ENCODE measurements around the gene NUDT14.

Gene NUDT14

DNA sequence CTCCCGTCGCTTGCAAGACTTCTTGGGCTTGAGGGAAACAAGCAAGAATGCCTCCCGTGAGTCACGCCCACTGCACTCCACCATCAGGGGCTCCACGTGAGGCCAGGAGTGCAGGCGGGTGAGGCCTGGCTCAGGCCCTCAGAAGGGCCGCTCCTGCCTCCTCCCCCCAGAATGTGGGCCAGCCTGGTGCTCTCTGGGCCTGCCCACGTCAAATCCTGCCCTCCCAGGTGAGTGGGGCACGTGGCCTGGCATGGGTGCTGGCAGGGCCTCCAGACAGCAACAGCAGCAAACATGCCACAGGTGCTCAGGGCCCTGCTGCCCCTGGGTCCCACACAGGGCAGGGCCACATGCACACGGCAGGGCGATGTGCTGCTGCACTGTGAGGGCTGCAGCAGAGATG lies 36.7 kb upstream of the NUDT14 start:
- no peak overlapping the region for H3K4me3 Mint-ChIP-seq
- no peak overlapping the region for H3K27ac Mint-ChIP-seq
- no peaks in the 10 kb centered on the region for H3K4me1 Mint-ChIP-seq (ENCODE audit: low read depth)
- H3K27me3 Mint-ChIP-seq (ENCODE audit: low read depth) = no peaks in the 10 kb centered on the region
- no peaks in the 10 kb centered on the region for H3K9me3 Mint-ChIP-seq
- peaks cover 16% of the 10 kb centered on the region for H3K36me3 Mint-ChIP-seq (ENCODE audit: low read depth)

DNA sequence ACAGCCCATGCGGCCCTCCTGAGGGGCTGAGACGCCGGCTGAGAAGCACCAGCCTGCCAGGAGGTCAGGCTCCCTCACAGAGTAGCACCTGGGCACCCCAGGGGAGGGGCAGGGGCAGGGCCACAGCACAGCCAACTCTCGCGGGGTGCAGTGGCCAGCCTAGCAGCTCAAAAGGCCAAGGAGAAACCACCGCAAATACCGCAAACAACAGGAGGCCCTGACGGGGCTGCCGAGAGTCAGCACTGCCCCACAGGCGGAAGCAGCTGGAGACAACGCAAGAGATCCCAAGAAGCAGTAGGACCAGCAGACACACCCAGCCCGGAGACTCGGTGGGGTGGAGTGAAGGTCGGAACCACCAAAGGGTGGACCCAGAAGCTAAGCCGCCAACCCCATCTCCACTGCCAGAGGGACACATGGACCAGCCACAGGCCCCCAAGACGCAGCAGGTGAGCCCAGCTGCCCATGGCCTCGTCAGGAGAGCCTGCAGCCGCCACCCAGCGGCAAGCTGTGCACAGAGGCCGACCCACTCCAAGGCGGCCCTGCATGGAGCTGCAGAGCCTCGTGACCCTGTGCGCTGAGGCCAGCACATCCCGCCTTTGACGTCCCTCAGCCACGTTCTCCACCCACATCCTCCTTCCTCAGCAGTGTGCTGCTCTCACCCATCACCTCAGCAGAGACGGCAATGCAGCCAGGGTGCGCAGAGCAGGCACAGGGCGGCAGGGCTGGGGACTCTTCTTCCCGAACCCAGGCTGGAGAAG lies 35.6 kb upstream of the NUDT14 start:
- Mint-ChIP-seq H3K36me3 (ENCODE audit: low read depth) (peaks cover 11% of the 10 kb centered on the region), H3K4me3 (no peak overlapping the region), H3K27ac (no peak overlapping the region), H3K27me3 (ENCODE audit: low read depth) (no peaks in the 10 kb centered on the region), H3K4me1 (ENCODE audit: low read depth) (no peaks in the 10 kb centered on the region), H3K9me3 (no peaks in the 10 kb centered on the region)

DNA sequence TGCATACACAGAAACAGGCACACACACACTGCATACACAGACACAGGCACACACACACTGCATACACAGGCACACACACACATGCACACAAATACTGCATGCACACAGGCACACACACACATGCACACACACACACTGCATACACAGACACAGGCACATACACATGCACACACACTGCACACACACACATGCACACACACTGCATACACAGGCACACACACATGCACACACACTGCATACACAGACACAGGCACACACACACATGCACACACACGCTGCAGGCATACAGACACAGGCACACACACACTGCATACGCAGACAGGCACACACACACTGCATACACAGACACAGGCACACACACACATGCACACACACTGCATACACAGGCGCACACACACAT lies 34.5 kb upstream of the NUDT14 start:
- Mint-ChIP-seq H3K4me1 (ENCODE audit: low read depth) (no peaks in the 10 kb centered on the region), H3K4me3 (no peak overlapping the region), H3K27me3 (ENCODE audit: low read depth) (no peaks in the 10 kb centered on the region), H3K9me3 (no peaks in the 10 kb centered on the region), H3K36me3 (ENCODE audit: low read depth) (peaks cover 11% of the 10 kb centered on the region), H3K27ac (no peak overlapping the region)

DNA sequence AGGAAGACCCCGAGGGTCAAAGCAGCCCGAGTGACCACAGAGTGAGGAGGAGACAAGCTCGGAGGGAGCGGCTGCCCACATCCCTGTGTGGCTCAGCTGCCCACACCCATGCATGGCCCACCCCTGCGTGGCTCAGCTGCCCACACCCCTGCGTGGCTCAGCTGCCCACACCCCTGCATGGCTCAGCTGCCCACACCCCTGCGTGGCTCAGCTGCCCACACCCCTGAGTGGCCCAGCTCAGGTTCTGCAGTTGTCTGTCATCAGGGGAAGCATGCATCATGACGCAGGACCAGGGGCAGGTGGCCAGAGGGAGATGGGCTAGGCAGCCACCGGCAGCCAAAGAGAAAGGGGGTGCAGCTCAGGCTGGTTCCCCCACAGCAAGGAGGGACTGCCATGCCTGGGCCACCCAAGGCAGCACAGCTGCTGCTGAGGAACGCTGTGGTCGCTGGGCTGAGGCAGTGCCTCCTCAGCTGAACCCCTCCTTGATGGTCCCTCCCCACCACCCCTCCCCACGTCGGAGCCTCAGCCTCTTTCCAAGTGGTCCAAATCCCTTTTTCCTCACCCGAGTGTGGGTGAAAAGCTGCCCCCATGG lies 33.3 kb upstream of the NUDT14 start:
- no peak overlapping the region for H3K4me3 Mint-ChIP-seq
- H3K27ac Mint-ChIP-seq = no peak overlapping the region
- no peaks in the 10 kb centered on the region for H3K4me1 Mint-ChIP-seq (ENCODE audit: low read depth)
- no peaks in the 10 kb centered on the region for H3K9me3 Mint-ChIP-seq
- H3K36me3 Mint-ChIP-seq (ENCODE audit: low read depth) = peaks cover 12% of the 10 kb centered on the region
- H3K27me3 Mint-ChIP-seq (ENCODE audit: low read depth) = no peaks in the 10 kb centered on the region

DNA sequence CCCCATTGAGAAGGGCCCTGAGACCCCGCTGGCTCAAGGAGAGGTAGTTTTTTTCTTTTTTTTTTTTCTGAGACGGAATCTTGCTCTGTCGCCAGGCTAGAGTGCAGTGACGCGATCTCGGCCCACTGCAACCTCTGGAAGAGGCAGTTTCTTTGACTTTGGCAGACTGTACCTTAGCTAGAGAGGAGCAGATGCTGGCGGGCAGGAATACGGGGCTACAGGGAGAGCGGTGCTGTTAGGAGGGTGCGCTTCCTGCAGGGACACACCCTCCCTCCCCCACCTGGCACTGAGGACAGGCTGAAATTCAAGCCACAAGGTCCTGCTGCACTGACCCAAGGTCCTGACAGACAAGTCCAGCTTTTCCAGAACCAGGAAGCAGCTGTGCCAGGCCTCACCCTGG lies 32.2 kb upstream of the NUDT14 start:
- H3K27me3 Mint-ChIP-seq (ENCODE audit: low read depth) = no peaks in the 10 kb centered on the region
- no peak overlapping the region for H3K4me3 Mint-ChIP-seq
- no peaks in the 10 kb centered on the region for H3K4me1 Mint-ChIP-seq (ENCODE audit: low read depth)
- H3K36me3 Mint-ChIP-seq (ENCODE audit: low read depth) = peaks cover 8% of the 10 kb centered on the region
- H3K27ac Mint-ChIP-seq = no peak overlapping the region
- no peaks in the 10 kb centered on the region for H3K9me3 Mint-ChIP-seq

DNA sequence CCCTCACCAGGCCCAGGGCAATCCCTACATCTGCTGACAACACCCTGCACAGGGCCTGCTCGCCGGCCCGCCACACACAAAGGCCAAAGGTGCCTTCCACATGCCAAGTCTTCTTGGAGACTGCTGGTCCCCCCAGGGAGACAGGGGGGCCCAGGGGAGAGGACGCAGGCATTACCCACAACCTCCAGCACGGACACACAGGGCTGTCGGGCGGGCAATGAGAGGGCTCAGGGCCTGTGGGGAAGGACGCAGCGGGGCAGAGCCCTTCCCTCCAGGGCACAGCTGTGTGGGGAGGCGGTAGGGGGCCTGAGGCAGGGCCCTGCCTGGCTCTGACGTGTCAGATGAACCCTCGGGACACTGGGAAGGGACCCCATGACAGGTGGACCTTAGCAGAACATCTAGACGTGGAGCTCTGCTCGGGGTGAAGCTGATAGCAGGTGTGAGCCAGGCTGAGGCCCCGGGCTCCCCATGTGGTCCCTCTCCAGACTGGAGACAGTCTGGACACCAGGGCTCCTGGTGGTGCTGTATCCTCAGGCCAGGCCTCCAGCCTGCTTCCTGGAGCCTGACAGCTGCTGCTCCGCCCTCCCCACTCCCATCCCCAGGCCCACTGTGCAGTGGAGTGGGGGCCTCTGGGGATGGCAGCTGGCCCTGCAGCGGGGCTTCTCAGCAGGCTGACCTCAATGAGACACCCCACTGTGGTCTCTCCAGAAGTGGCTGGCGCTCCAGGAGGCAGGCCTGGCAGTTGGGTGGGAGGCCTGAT lies 31.6 kb upstream of the NUDT14 start:
- no peaks in the 10 kb centered on the region for H3K4me1 Mint-ChIP-seq (ENCODE audit: low read depth)
- H3K27ac Mint-ChIP-seq = no peak overlapping the region
- H3K9me3 Mint-ChIP-seq = no peaks in the 10 kb centered on the region
- H3K4me3 Mint-ChIP-seq = no peak overlapping the region
- no peaks in the 10 kb centered on the region for H3K27me3 Mint-ChIP-seq (ENCODE audit: low read depth)
- H3K36me3 Mint-ChIP-seq (ENCODE audit: low read depth) = peaks cover 8% of the 10 kb centered on the region

DNA sequence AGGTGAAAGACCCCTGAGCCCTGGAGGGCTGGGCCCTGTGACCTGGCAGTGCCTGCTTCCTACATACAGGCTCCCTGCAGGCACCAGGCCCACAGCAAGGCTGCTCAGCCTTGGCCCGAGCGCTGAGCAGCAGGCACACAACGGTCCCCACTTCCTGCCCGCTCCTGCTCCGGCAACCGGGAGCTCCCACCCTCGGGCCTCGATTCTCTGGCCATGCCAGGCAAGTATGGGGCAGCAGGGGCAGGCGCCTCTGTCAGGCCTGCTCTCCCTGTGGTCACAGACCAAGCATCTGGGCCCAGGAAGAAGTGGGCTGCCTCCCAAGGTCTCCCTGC lies 30.6 kb upstream of the NUDT14 start:
- Mint-ChIP-seq H3K9me3 (no peaks in the 10 kb centered on the region), H3K27ac (no peak overlapping the region), H3K4me3 (no peak overlapping the region), H3K4me1 (ENCODE audit: low read depth) (no peaks in the 10 kb centered on the region), H3K27me3 (ENCODE audit: low read depth) (no peaks in the 10 kb centered on the region), H3K36me3 (ENCODE audit: low read depth) (peaks cover 8% of the 10 kb centered on the region)

DNA sequence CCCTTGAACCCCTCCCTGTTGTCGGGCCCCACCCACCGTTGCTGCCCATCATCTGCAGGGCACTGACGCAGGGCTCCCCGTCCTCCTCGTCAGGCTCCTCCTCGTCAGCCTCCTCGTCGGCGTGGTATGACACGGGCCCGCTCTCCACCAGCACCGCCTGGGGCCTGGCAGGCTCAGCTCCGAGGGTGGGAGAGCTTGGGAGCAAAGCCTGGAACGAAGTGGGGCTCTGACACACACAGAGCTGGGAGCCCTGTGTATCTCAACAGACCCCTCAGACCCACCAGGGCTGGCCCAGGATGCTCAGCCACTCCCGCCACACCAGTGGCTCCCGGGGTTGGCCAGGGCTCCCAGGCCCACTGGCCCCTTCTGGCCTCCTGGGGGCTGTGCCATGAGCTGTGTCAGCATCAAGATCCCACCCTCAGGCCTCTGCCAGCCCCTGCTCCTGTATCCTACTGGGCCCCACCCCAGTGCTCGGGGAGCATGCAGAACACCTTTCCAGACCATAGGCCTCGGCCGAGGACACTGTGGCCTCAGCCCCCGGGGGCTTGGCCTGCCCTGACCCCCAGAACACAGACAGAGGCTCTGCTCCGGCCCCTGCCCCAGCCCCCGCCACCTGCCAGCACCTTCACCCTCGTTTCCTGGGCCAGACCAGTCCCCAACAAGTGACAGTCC lies 30.1 kb upstream of the NUDT14 start:
- Mint-ChIP-seq H3K9me3 (no peaks in the 10 kb centered on the region), H3K4me1 (ENCODE audit: low read depth) (no peaks in the 10 kb centered on the region), H3K27me3 (ENCODE audit: low read depth) (no peaks in the 10 kb centered on the region), H3K36me3 (ENCODE audit: low read depth) (peaks cover 8% of the 10 kb centered on the region), H3K27ac (no peak overlapping the region), H3K4me3 (no peak overlapping the region)

DNA sequence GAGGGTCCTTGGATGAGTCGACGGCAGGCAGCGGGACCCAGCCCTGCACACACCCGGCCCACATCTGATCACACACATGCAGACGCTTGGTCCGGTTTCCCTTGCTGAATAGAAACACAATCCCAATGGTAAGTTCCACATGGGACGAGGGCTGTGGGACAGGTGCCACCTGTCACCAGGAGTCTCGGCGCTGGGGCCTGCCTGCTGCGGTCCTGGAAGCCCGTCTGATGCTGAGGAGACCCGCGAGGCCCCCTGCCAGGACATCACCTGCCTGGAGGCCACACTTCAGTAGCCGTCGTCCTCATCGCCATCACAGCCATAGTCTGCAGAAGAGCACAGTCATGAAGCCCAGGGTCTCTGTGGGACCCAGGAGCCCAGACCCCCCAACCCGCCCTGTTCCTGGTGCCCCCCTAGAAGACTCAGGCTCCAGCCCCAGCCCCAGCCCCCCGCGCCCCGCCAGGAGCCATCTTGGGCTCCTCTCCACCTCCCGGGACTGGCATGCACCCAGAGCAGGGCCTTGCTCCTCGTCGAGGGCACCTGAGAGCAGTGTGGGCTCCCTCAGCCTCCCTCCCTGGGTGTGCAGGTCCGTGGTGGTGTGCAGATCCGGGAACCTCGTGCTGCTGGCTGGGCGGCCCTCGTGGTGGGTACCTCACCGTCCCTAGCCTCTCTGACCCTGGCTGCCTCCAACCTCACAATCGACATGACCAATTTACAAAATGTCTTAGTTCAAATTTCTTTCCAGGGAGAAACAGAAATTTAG lies 29.3 kb upstream of the NUDT14 start:
- Mint-ChIP-seq H3K36me3 (ENCODE audit: low read depth) (peaks cover 8% of the 10 kb centered on the region), H3K4me3 (no peak overlapping the region), H3K27ac (no peak overlapping the region), H3K9me3 (no peaks in the 10 kb centered on the region), H3K4me1 (ENCODE audit: low read depth) (no peaks in the 10 kb centered on the region), H3K27me3 (ENCODE audit: low read depth) (no peaks in the 10 kb centered on the region)

DNA sequence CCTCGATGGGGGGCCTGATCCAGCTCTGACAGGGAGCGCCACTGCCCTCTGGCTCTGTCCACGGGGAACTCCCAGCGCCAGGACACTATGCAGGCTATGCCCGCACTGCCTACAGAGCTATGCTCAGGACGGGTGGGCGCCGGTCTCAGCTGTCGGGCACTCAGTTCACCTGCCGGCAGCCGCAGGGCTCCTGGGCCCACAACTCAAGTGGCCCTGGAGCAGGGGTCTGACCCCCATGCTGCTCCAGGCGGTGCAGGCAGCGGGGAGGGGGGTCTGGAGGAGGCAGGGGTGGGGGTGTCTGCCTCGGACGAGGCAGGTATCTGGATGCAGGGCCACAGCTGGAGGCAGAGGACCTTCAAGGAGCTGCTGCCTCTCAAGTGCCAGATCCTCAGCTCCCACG lies 28.5 kb upstream of the NUDT14 start:
- Mint-ChIP-seq H3K27ac (no peak overlapping the region), H3K27me3 (ENCODE audit: low read depth) (no peaks in the 10 kb centered on the region), H3K4me1 (ENCODE audit: low read depth) (no peaks in the 10 kb centered on the region), H3K4me3 (no peak overlapping the region), H3K9me3 (no peaks in the 10 kb centered on the region), H3K36me3 (ENCODE audit: low read depth) (peaks cover 3% of the 10 kb centered on the region)

DNA sequence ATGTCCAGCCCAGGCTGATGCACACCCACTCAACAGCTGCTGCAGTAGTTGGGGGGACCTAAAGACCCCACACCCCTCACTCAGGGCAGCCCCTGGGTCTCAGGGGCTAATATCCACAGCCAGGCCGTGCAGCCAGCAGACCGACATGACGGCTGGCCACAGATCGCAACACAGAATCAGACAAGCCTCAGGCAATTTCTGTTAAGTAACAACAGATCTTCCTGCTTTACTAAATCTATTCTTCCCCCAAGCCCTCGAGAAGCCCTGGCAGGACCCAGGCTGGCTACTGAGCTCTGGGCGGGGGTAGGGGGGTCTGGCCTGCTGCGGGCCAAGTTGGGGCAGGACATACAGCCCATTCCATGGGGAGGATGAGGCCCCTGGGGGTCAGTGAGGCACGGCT lies 28.0 kb upstream of the NUDT14 start:
- Mint-ChIP-seq H3K27ac (no peak overlapping the region), H3K27me3 (ENCODE audit: low read depth) (no peaks in the 10 kb centered on the region), H3K4me3 (no peak overlapping the region), H3K4me1 (ENCODE audit: low read depth) (no peaks in the 10 kb centered on the region), H3K36me3 (ENCODE audit: low read depth) (peaks cover 3% of the 10 kb centered on the region), H3K9me3 (no peaks in the 10 kb centered on the region)

DNA sequence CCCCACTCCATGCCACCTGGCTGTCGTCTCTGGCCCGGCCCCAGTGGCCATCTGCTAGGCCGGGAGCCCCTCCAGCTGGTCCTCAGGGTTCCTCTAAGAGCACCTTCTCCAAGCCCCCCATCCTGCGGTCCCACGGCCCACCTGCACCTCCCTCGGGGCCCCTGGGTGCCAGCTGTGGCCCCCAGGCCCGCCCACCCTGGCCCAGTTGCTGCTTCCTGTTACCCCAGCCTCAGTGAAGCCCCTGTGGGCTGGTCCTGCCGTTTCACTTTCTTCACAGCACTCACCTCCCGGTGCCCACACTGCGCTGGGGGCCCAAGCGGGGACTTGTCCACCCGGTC lies 27.6 kb upstream of the NUDT14 start:
- Mint-ChIP-seq H3K9me3 (no peaks in the 10 kb centered on the region), H3K4me3 (no peak overlapping the region), H3K36me3 (ENCODE audit: low read depth) (peaks cover 3% of the 10 kb centered on the region), H3K4me1 (ENCODE audit: low read depth) (no peaks in the 10 kb centered on the region), H3K27ac (no peak overlapping the region), H3K27me3 (ENCODE audit: low read depth) (no peaks in the 10 kb centered on the region)

DNA sequence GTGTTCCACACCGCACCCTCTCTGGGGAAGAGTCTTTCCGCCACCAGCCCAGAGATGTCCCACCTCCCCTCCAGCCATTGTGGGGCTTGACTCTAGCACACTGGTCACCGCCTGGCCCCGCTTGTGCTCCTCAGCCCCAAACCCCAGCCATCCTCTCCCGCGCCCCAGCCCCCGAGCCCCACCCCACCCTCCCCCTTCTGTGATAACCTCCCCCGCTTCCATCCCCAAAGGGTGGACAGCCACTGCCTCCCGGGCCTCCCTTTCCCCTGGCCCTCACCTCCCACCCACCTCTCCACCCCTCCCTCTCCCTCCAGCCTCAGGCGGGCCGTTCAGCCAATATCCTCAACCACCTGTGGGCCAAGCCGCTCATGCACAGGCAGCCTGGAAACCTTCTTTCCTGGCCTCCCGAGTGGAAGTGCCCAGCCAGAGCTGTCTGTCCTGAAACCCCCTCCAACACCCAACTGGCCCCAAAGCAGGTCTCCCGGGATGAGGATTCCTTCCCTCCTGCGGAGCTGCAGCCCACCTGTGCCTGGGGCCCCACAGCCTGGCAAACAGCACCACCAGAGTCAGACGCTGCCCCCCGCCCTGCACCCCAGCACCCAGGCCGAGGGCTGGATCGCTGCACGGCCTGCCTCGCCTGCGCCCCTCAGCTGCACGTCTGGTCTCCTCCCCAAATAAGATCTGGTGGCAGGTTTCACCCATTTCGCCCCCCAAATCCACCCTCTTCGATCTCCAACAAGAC lies 27.1 kb upstream of the NUDT14 start:
- Mint-ChIP-seq H3K36me3 (ENCODE audit: low read depth) (peaks cover 3% of the 10 kb centered on the region), H3K9me3 (no peaks in the 10 kb centered on the region), H3K27me3 (ENCODE audit: low read depth) (no peaks in the 10 kb centered on the region), H3K27ac (no peak overlapping the region), H3K4me1 (ENCODE audit: low read depth) (no peaks in the 10 kb centered on the region), H3K4me3 (no peak overlapping the region)

DNA sequence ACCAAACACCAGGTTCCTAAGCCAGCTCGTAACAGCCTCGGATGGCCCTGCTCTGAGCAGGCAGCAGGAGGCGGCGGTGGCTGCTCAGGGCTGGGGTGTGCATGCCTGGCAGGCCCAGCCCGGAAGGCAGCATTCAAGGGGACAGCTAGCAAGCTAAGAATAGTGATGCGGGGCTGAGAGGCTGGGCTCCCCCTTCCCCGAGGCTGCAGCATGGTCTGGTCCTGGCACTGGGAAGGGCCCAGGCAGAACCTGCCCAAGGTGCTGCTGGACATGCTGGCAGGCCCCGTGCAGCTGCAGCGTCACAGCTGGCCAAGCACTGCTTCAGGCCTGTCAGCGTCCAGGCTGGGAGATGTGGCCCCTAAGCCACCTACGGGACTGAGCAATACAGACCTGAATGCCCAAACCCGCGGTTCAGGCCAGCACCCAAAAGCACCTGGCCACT lies 26.4 kb upstream of the NUDT14 start:
- Mint-ChIP-seq H3K9me3 (no peaks in the 10 kb centered on the region), H3K27ac (no peak overlapping the region), H3K4me3 (no peak overlapping the region), H3K36me3 (ENCODE audit: low read depth) (peaks cover 3% of the 10 kb centered on the region), H3K4me1 (ENCODE audit: low read depth) (no peaks in the 10 kb centered on the region), H3K27me3 (ENCODE audit: low read depth) (no peaks in the 10 kb centered on the region)

All from T-helper 1 cell treated with Interleukin-12 subunit alpha and Interleukin-12 subunit beta and Interleukin-4 antibody, amounts not matched to agents 30 μg/mL and 1 μg/mL, for 36 hours (primary cell).